ENCODE data around the gene PIK3R5. TPM values are rescaled to one million over a fixed set of nuclear protein-coding genes. Genes with fewer than 3 reads are reported as not detected.

PIK3R5 gene
- polyA plus RNA-seq, 1 experiment, result 0.02 TPM

- DNase-seq (ENCODE audit: low read depth), result no peak
- POLR2A ChIA-PET, result no interaction called here
- Histone ChIP-seq H3K36me3 (ENCODE audit: control insufficient read depth, insufficient read depth, low read length) (no peaks in the 10 kb centered on the region), H3K27me3 (ENCODE audit: control insufficient read depth, insufficient read depth, low read length) (no peaks in the 10 kb centered on the region), H3K4me3 (ENCODE audit: low read depth, low read length) (no peak overlapping the region)
- TF ChIP-seq CTCF (IDR thresholded peaks at IDR 0.05; ENCODE audit: insufficient read depth, low read depth, low read length), result no peak
- CTCF ChIA-PET, result no interaction called here
Measured at GRCh38 chr17:8951206-8951605, 14.3 kb downstream of the PIK3R5 start.

- DNase-seq (ENCODE audit: low read depth), result no peak
- POLR2A ChIA-PET, result no interaction called here
- Histone ChIP-seq H3K4me3 (ENCODE audit: low read depth, low read length) (no peak overlapping the region), H3K36me3 (ENCODE audit: control insufficient read depth, insufficient read depth, low read length) (no peaks in the 10 kb centered on the region), H3K27me3 (ENCODE audit: control insufficient read depth, insufficient read depth, low read length) (no peaks in the 10 kb centered on the region)
- CTCF ChIA-PET, result no interaction called here
- no peak for TF ChIP-seq CTCF (IDR thresholded peaks at IDR 0.05; ENCODE audit: insufficient read depth, low read depth, low read length)
Measured at GRCh38 chr17:8949061-8949661, 16.3 kb downstream of the PIK3R5 start.

- Histone ChIP-seq H3K27me3 (ENCODE audit: control insufficient read depth, insufficient read depth, low read length) (no peaks in the 10 kb centered on the region), H3K4me3 (ENCODE audit: low read depth, low read length) (no peak overlapping the region), H3K36me3 (ENCODE audit: control insufficient read depth, insufficient read depth, low read length) (no peaks in the 10 kb centered on the region)
- TF ChIP-seq CTCF (IDR thresholded peaks at IDR 0.05; ENCODE audit: insufficient read depth, low read depth, low read length), result no peak
- POLR2A ChIA-PET, result no interaction called here
- DNase-seq (ENCODE audit: low read depth), result no peak
- CTCF ChIA-PET, result no interaction called here
Measured at GRCh38 chr17:8948462-8948861, 17.0 kb downstream of the PIK3R5 start.

GRCh38 chr17:8947201-8947600 is 18.3 kb downstream of the PIK3R5 start:
- DNase-seq (ENCODE audit: low read depth), result no peak
- H3K4me3 ChIP-seq (ENCODE audit: low read depth, low read length), result no peak overlapping the region
- ChIA-PET POLR2A (no interaction called here), CTCF (no interaction called here)
- H3K27me3 ChIP-seq (ENCODE audit: control insufficient read depth, insufficient read depth, low read length), result no peaks in the 10 kb centered on the region
- TF ChIP-seq CTCF (IDR thresholded peaks at IDR 0.05; ENCODE audit: insufficient read depth, low read depth, low read length), result no peak
- H3K36me3 ChIP-seq (ENCODE audit: control insufficient read depth, insufficient read depth, low read length), result no peaks in the 10 kb centered on the region

GRCh38 chr17:8946476-8946875 is 19.0 kb downstream of the PIK3R5 start:
- TF ChIP-seq CTCF (IDR thresholded peaks at IDR 0.05; ENCODE audit: insufficient read depth, low read depth, low read length), result no peak
- no peak for DNase-seq (ENCODE audit: low read depth)
- Histone ChIP-seq H3K27me3 (ENCODE audit: control insufficient read depth, insufficient read depth, low read length) (no peaks in the 10 kb centered on the region), H3K36me3 (ENCODE audit: control insufficient read depth, insufficient read depth, low read length) (no peaks in the 10 kb centered on the region), H3K4me3 (ENCODE audit: low read depth, low read length) (no peak overlapping the region)
- ChIA-PET CTCF (no interaction called here), POLR2A (no interaction called here)
